Neural progenitor cell (in vitro differentiated cells): Measurements from ENCODE around the gene ITPR1.

Experiments used
- CTCF ChIP-seq: fragments of 200-600 bp; sonication (generic); IDR thresholded peaks from 2 replicates; pipeline ENCODE4 v1.5.1; 2017; ENCODE audit warnings: antibody characterized with exemption, mild to moderate bottlenecking
- EZH2 ChIP-seq: fragments of 200-600 bp; sonication (generic); IDR thresholded peaks from 2 replicates; pipeline ENCODE4 v1.6.1; 2017; ENCODE audit warnings: antibody characterized with exemption, mild to moderate bottlenecking, moderate library complexity

GRCh38 chr3:4741404-4742307, 248.5 kb downstream of the ITPR1 start:
- no peak for TF ChIP-seq CTCF
- TF ChIP-seq EZH2: no peak
